Endothelial cell of umbilical vein (primary cell): ENCODE data around the gene EIF2B2. TPM values are rescaled to one million over a fixed set of nuclear protein-coding genes. Genes with fewer than 3 reads are reported as not detected.

Experiments
- BruUV-seq: library from RNA; stranded (reverse); fragments of 400-500 nt; replicated peaks from 2 replicates; lab custom pipeline; 2021; lab: Mats Ljungman, UMichigan
- CTCF ChIA-PET: fragments of 300-600, 350-600 bp; sonication (Branson Sonifier 250); formaldehyde crosslinking; loops from one replicate; lab custom pipeline; 2021; ENCODE audit warnings: antibody characterized with exemption, inconsistent platforms; lab: Charles Lee
- POLR2A ChIA-PET: fragments of 300-600, 350-600 bp; sonication (Branson Sonifier 250); formaldehyde crosslinking; loops from one replicate; lab custom pipeline; 2021; ENCODE audit warnings: antibody characterized with exemption, inconsistent platforms; lab: Charles Lee
- DNase-seq: peaks from one replicate; pipeline ENCODE4 v3.0.0-alpha.2; 2011; ENCODE audit warnings: low read depth, low spot score
- FAIRE-seq: peaks from 2 replicates; lab custom pipeline; 2011; peaks lifted over from hg19 to GRCh38; lab: Jason Lieb, UNC
- H2AFZ ChIP-seq: 2 replicates; pipeline ENCODE4 v1.6.0; 2012; ENCODE audit warnings: low read depth, low read length, control low read depth, inconsistent platforms
- H3K27ac ChIP-seq: 2 replicates; pipeline ENCODE4 v1.5.1; 2011; ENCODE audit warnings: low read depth, mild to moderate bottlenecking, control low read depth, low read length, moderate library complexity; ENCODE audit not compliant: insufficient read depth
- H3K27me3 ChIP-seq, 2 experiments: 2 replicates each; pipeline versions ENCODE4 v1.6.0 to v1.6.1; 2011; ENCODE audit warnings: low read length in 2 of 2, mixed read lengths in 1 of 2; ENCODE audit not compliant: control insufficient read depth in 2 of 2, insufficient read depth in 2 of 2
- H3K36me3 ChIP-seq, 2 experiments: 2 replicates in 1 of 2; 3 replicates in 1 of 2; pipeline ENCODE4 v1.5.1; 2011; ENCODE audit warnings: low read length in 2 of 2, mild to moderate bottlenecking in 1 of 2, moderate library complexity in 1 of 2; ENCODE audit not compliant: control insufficient read depth in 2 of 2, insufficient read depth in 2 of 2; ENCODE audit errors: extremely low read depth in 1 of 2
- H3K4me1 ChIP-seq: 3 replicates; pipeline ENCODE4 v1.5.1; 2011; ENCODE audit warnings: mild to moderate bottlenecking, low read length; ENCODE audit not compliant: control insufficient read depth, insufficient read depth; ENCODE audit errors: extremely low read depth
- H3K4me2 ChIP-seq: 2 replicates; pipeline ENCODE4 v1.6.1; 2011; ENCODE audit warnings: low read length, control low read depth, mixed read lengths; ENCODE audit not compliant: insufficient read depth
- H3K4me3 ChIP-seq, 3 experiments: fragments of 200-600 bp in 1 of 3; sonication (generic), shearing (Covaris generic) in 1 of 3; replicated peaks in 1 of 3; 2 replicates each; pipeline ENCODE4 v1.5.1; 2011 to 2016; ENCODE audit warnings: control low read depth in 3 of 3, low read length in 3 of 3, mild to moderate bottlenecking in 2 of 3, inconsistent platforms in 1 of 3, low read depth in 1 of 3, moderate library complexity in 1 of 3; ENCODE audit not compliant: insufficient read depth in 1 of 3
- H3K79me2 ChIP-seq: 2 replicates; pipeline ENCODE4 v1.6.0; 2012; ENCODE audit warnings: low read length, inconsistent platforms; ENCODE audit not compliant: control insufficient read depth, insufficient read depth
- H3K9ac ChIP-seq: replicated peaks from 2 replicates; pipeline ENCODE3; 2011; ENCODE audit warnings: low read length, control low read depth; ENCODE audit not compliant: insufficient read depth; ENCODE audit errors: extremely low read depth
- H3K9me1 ChIP-seq: replicated peaks from 3 replicates; pipeline ENCODE4 v1.6.0; 2011; ENCODE audit warnings: mild to moderate bottlenecking, low read length; ENCODE audit not compliant: control insufficient read depth, insufficient read depth; ENCODE audit errors: extremely low read depth
- H3K9me3 ChIP-seq: replicated peaks from 2 replicates; pipeline ENCODE4 v1.5.1; 2012; ENCODE audit warnings: low read length, inconsistent platforms; ENCODE audit not compliant: control insufficient read depth, insufficient read depth
- H4K20me1 ChIP-seq: replicated peaks from 2 replicates; pipeline ENCODE3; 2011; ENCODE audit warnings: mild to moderate bottlenecking, low read length; ENCODE audit not compliant: control insufficient read depth, insufficient read depth; ENCODE audit errors: extremely low read depth
- CTCF ChIP-seq, 2 donors: IDR thresholded peaks; 1 replicate in 1 of 2; 2 replicates in 1 of 2; pipeline ENCODE4 v1.5.1; 2011; ENCODE audit warnings: low read length in 2 of 2, mild to moderate bottlenecking in 2 of 2, moderate library complexity in 2 of 2, control low read depth in 1 of 2, inconsistent platforms in 1 of 2, low read depth in 1 of 2; ENCODE audit not compliant: insufficient read depth in 1 of 2; ENCODE audit errors: extremely low read depth in 1 of 2
- EZH2 ChIP-seq: IDR thresholded peaks from 2 replicates; pipeline ENCODE4 v1.6.1; 2012; ENCODE audit warnings: borderline replicate concordance, low read depth, mild to moderate bottlenecking, moderate library complexity, low read length, inconsistent platforms; ENCODE audit not compliant: severe bottlenecking
- FOS ChIP-seq: IDR thresholded peaks from 2 replicates; pipeline ENCODE4 v1.6.1; 2011; ENCODE audit warnings: mild to moderate bottlenecking, low read length, moderate library complexity, borderline replicate concordance; ENCODE audit not compliant: insufficient read depth
- GATA2 ChIP-seq: IDR thresholded peaks from 2 replicates; pipeline ENCODE4 v1.7.0; 2011; ENCODE audit warnings: low read depth, mild to moderate bottlenecking, moderate library complexity, mixed read lengths, low read length; ENCODE audit not compliant: insufficient read length, insufficient read depth
- JUN ChIP-seq: IDR thresholded peaks from 2 replicates; pipeline ENCODE4 v1.6.1; 2011; ENCODE audit warnings: borderline replicate concordance, low read depth; ENCODE audit not compliant: insufficient read length, insufficient read depth
- MAX ChIP-seq: IDR thresholded peaks from 2 replicates; pipeline ENCODE4 v1.6.1; 2011; ENCODE audit not compliant: insufficient read depth, insufficient read length
- MYC ChIP-seq: IDR thresholded peaks from one replicate; pipeline ENCODE4 v1.6.1; 2011; ENCODE audit warnings: mild to moderate bottlenecking, low read depth, low read length
- POLR2A ChIP-seq: IDR thresholded peaks from 2 replicates; pipeline ENCODE4 v1.6.1; 2012; ENCODE audit warnings: low read depth, mild to moderate bottlenecking, control low read depth, low read length
- POLR2AphosphoS5 ChIP-seq: IDR thresholded peaks from 2 replicates; pipeline ENCODE4 v1.6.1; 2012; ENCODE audit warnings: low read depth, mild to moderate bottlenecking, control low read depth, low read length, moderate library complexity; ENCODE audit not compliant: insufficient read depth
- dilution Hi-C: fragments of 300-500 bp; cut with MboI; formaldehyde crosslinking; loops from one replicate; pipeline ENCODE4 v1.15.0; 2019; ENCODE audit warnings: low sequenced_read_pairs; ENCODE audit not compliant: extremely low pct_ligation_motif_present
- intact Hi-C: fragments of 100-400 bp; cut with micrococcal nuclease; formaldehyde crosslinking; loops from one replicate; pipeline ENCODE4 v1.10.0; 2022
- polyA plus RNA-seq, 4 experiments: library from polyadenylated mRNA; depleted of rRNA in 3 of 4; stranded (reverse) in 3 of 4; unstranded in 1 of 4; fragments of >200 nt; gene quantifications; 2 replicates each; pipeline versions ENCODE4 v1.2.1 to v1.2.3, GENCODE V29; 2011 to 2012; ENCODE audit warnings: missing spikeins in 1 of 4
- total RNA-seq: library from RNA; stranded (reverse); gene quantifications from 2 replicates; pipeline ENCODE4 v1.2.3, GENCODE V29; 2021

The EIF2B2 gene
- total and polyA plus RNA-seq, 2 donors (not counting 3 experiments of a cell fraction or from before 2014, with no cell fraction given): 97.0 to 143 TPM

DNA sequence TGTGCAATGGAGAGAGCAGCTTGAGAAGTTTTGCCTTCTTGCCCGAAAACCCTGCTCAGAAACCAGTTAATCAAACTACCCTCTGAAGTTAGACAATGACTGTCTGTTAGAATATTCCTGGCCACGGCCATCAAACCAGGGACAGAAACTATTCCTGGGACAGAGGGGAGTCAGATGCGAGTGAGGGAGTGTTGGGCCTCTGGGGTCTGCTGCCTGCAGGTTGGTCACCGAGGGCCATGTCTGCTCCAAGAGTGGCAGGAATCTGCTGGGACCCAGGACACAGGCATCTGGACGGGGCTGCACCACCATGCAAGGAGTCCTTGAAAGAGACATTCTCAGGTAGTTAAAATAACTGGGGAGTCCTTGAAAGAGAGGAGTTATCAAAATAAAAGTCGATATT, 16.9 kb upstream of the EIF2B2 start:
- CTCF ChIA-PET: no interaction called here
- Histone ChIP-seq H4K20me1 (no peaks in the 10 kb centered on the region), H3K4me2 (no peak overlapping the region), H3K9me3 (no peaks in the 10 kb centered on the region), H2AFZ (no peak overlapping the region), H3K4me3 (no peak overlapping the region), H3K27me3 (no peaks in the 10 kb centered on the region), H3K9me1 (no peaks in the 10 kb centered on the region), H3K4me1 (peaks cover 62% of the 10 kb centered on the region), H3K27ac (no peak overlapping the region), H3K36me3 (no peaks in the 10 kb centered on the region), H3K79me2 (no peaks in the 10 kb centered on the region), H3K9ac (no peak overlapping the region)
- POLR2A ChIA-PET: no interaction called here
- DNase-seq: no peak
- no TSS peak for BruUV-seq
- TF ChIP-seq EZH2: no peak
- TF ChIP-seq POLR2A: no peak
- TF ChIP-seq JUN: no peak
- no peak for TF ChIP-seq FOS
- TF ChIP-seq CTCF (IDR thresholded peaks at IDR 0.05; ENCODE audit: extremely low read depth in 1 of 2, insufficient read depth in 1 of 2, low read depth in 1 of 2, low read length in 2 of 2): no peak
- no peak for TF ChIP-seq MYC
- TF ChIP-seq GATA2: no peak
- no peak for TF ChIP-seq POLR2AphosphoS5
- TF ChIP-seq MAX: no peak
- dilution Hi-C loops (no loop called here), intact Hi-C loops (loop anchor here (5.0 kb wide), 1 partner anchor 369 kb away; no protein-coding TSS in a partner anchor)
- FAIRE-seq: no peak
